Osteocyte (in vitro differentiated cells): Measurements from ENCODE around the gene PNLIPRP1. TPM values are rescaled to one million over a fixed set of nuclear protein-coding genes. Genes with fewer than 3 reads are reported as not detected.
A peak's percentile ranks its signal among the peaks of the same experiment; 100 is the strongest.

Experiments
- DNase-seq: peaks from one replicate; pipeline ENCODE4 v3.0.0; 2021; ENCODE audit warnings: mixed read lengths; ENCODE audit not compliant: unreplicated experiment; ENCODE audit errors: extremely low spot score
- H3K27ac Mint-ChIP-seq: one replicate; pipeline ENCODE4 v1.8.0; 2021; ENCODE audit warnings: mild to moderate bottlenecking, mixed read lengths; ENCODE audit not compliant: unreplicated experiment
- H3K27me3 Mint-ChIP-seq: one replicate; pipeline ENCODE4 v1.8.0; 2021; ENCODE audit warnings: mixed read lengths; ENCODE audit not compliant: unreplicated experiment
- H3K36me3 Mint-ChIP-seq: one replicate; pipeline ENCODE4 v1.8.0; 2021; ENCODE audit warnings: mixed read lengths; ENCODE audit not compliant: unreplicated experiment
- H3K4me1 Mint-ChIP-seq: one replicate; pipeline ENCODE4 v1.8.0; 2021; ENCODE audit warnings: mixed read lengths; ENCODE audit not compliant: unreplicated experiment
- H3K4me3 Mint-ChIP-seq: one replicate; pipeline ENCODE4 v1.8.0; 2021; ENCODE audit warnings: mild to moderate bottlenecking, moderate library complexity, mixed read lengths; ENCODE audit not compliant: unreplicated experiment
- H3K9me3 Mint-ChIP-seq: one replicate; pipeline ENCODE4 v1.8.0; 2021; ENCODE audit warnings: mixed read lengths; ENCODE audit not compliant: unreplicated experiment
- CTCF ChIP-seq: fragments of 200-600 bp; sonication (generic); IDR thresholded peaks from 2 replicates; pipeline ENCODE4 v1.5.0; 2021; ENCODE audit warnings: antibody characterized with exemption, mild to moderate bottlenecking, moderate library complexity
- total RNA-seq: library from RNA; stranded (reverse); gene quantifications from 2 replicates; pipeline ENCODE4 v1.2.1, GENCODE V29; 2021

Gene PNLIPRP1
- total RNA-seq, 1 donor from 2014 or later, result not detected

GRCh38 chr10:116630020-116630419, 39.3 kb downstream of the PNLIPRP1 start:
- Mint-ChIP-seq H3K4me1 (no peaks in the 10 kb centered on the region), H3K36me3 (no peaks in the 10 kb centered on the region), H3K9me3 (no peaks in the 10 kb centered on the region), H3K27me3 (peaks cover 3% of the 10 kb centered on the region), H3K4me3 (no peak overlapping the region), H3K27ac (no peak overlapping the region)
- no peak for TF ChIP-seq CTCF
- DNase-seq, result no peak

GRCh38 chr10:116631871-116632295, 41.1 kb downstream of the PNLIPRP1 start:
- no peaks in the 10 kb centered on the region for H3K9me3 Mint-ChIP-seq
- no peaks in the 10 kb centered on the region for H3K36me3 Mint-ChIP-seq
- no peaks in the 10 kb centered on the region for H3K4me1 Mint-ChIP-seq
- H3K27ac Mint-ChIP-seq, result no peak overlapping the region
- H3K27me3 Mint-ChIP-seq, result no peaks in the 10 kb centered on the region
- TF ChIP-seq CTCF, result no peak
- H3K4me3 Mint-ChIP-seq, result no peak overlapping the region
- DNase-seq, result peak; percentile 59

GRCh38 chr10:116632596-116633215, 41.9 kb downstream of the PNLIPRP1 start:
- no peaks in the 10 kb centered on the region for H3K4me1 Mint-ChIP-seq
- H3K27ac Mint-ChIP-seq, result no peak overlapping the region
- no peaks in the 10 kb centered on the region for H3K27me3 Mint-ChIP-seq
- peak; percentile 81 for DNase-seq
- no peak overlapping the region for H3K4me3 Mint-ChIP-seq
- TF ChIP-seq CTCF, result no peak
- H3K9me3 Mint-ChIP-seq, result no peaks in the 10 kb centered on the region
- H3K36me3 Mint-ChIP-seq, result no peaks in the 10 kb centered on the region

GRCh38 chr10:116633216-116633600, 42.4 kb downstream of the PNLIPRP1 start:
- H3K4me3 Mint-ChIP-seq, result no peak overlapping the region
- H3K4me1 Mint-ChIP-seq, result no peaks in the 10 kb centered on the region
- H3K9me3 Mint-ChIP-seq, result no peaks in the 10 kb centered on the region
- no peak for DNase-seq
- H3K27me3 Mint-ChIP-seq, result no peaks in the 10 kb centered on the region
- TF ChIP-seq CTCF, result no peak
- H3K27ac Mint-ChIP-seq, result no peak overlapping the region
- H3K36me3 Mint-ChIP-seq, result no peaks in the 10 kb centered on the region

GRCh38 chr10:116634126-116634975, 43.6 kb downstream of the PNLIPRP1 start:
- no peak for TF ChIP-seq CTCF
- H3K4me3 Mint-ChIP-seq, result no peak overlapping the region
- H3K4me1 Mint-ChIP-seq, result no peaks in the 10 kb centered on the region
- no peak overlapping the region for H3K27ac Mint-ChIP-seq
- H3K36me3 Mint-ChIP-seq, result no peaks in the 10 kb centered on the region
- no peaks in the 10 kb centered on the region for H3K27me3 Mint-ChIP-seq
- H3K9me3 Mint-ChIP-seq, result no peaks in the 10 kb centered on the region
- peak; percentile 34 for DNase-seq
